GM21423 (cell line): Measurements from ENCODE around the gene CCL26.
"Not testable (repeated sequence)": the region's sequence is repeated elsewhere in the genome, so short reads cannot be mapped to it uniquely, and the experiment has no call there.

Experiments
- ATAC-seq: cut with Tn5 transposase; IDR thresholded peaks from one replicate; pipeline ENCODE4 v1.9.1; 2021; ENCODE audit warnings: mild to moderate bottlenecking, moderate library complexity; ENCODE audit not compliant: unreplicated experiment

The CCL26 gene

GRCh38 chr7:75739796-75740672 lies 32.0 kb downstream of the CCL26 start:
- no peak for ATAC-seq

- peak; percentile 90 for ATAC-seq
These were observed 32.8 kb downstream of the CCL26 start for GRCh38 chr7:75738975-75739795.

- peak; percentile 7 for ATAC-seq
These were observed 33.4 kb downstream of the CCL26 start, which contains the start of gene HIP1 for GRCh38 chr7:75738604-75738974. HIP1 (minus strand) TSS chr7:75738941; CDS start chr7:75738920, 21 bp downstream.

- no peak for ATAC-seq
These were observed 34.0 kb downstream of the CCL26 start for GRCh38 chr7:75737856-75738603.

- ATAC-seq, result no peak
These were observed 36.2 kb downstream of the CCL26 start for GRCh38 chr7:75735581-75736350.

- ATAC-seq, result no peak
These were observed 37.2 kb downstream of the CCL26 start for GRCh38 chr7:75734586-75735458.

GRCh38 chr7:75732764-75733630 lies 39.0 kb downstream of the CCL26 start:
- ATAC-seq, result no peak

- no peak for ATAC-seq
These were observed 39.9 kb downstream of the CCL26 start for GRCh38 chr7:75732016-75732521.

GRCh38 chr7:75729851-75730274 lies 42.1 kb downstream of the CCL26 start:
- ATAC-seq, result no peak

GRCh38 chr7:75727881-75728593 lies 44.0 kb downstream of the CCL26 start:
- ATAC-seq, result peak; percentile 56

GRCh38 chr7:75727351-75727750 lies 44.7 kb downstream of the CCL26 start:
- ATAC-seq, result not testable (repeated sequence)

- ATAC-seq, result no peak
These were observed 46.7 kb downstream of the CCL26 start for GRCh38 chr7:75725306-75725705.

- no peak for ATAC-seq
These were observed 48.6 kb downstream of the CCL26 start for GRCh38 chr7:75723444-75723843.

- ATAC-seq, result no peak
These were observed 49.6 kb downstream of the CCL26 start for GRCh38 chr7:75722373-75722772.

GRCh38 chr7:75721922-75722321 lies 50.1 kb downstream of the CCL26 start:
- not testable (repeated sequence) for ATAC-seq

GRCh38 chr7:75721426-75721825 lies 50.6 kb downstream of the CCL26 start:
- no peak for ATAC-seq

- no peak for ATAC-seq
These were observed 52.4 kb downstream of the CCL26 start for GRCh38 chr7:75719626-75720025.
